Testis (tissue), 3 donors: ENCODE measurements around the gene MMP17. TPM values are rescaled to one million over a fixed set of nuclear protein-coding genes. Genes with fewer than 3 reads are reported as not detected.

ENCODE experiments used
- DNase-seq: peaks from one replicate; pipeline ENCODE4 v3.0.0-alpha.2; 2019
- H3K27ac ChIP-seq, 2 donors: fragments of 200-600 bp; sonication (generic); one replicate each; pipeline ENCODE4 v1.5.1; 2019
- H3K27me3 ChIP-seq: fragments of 200-600 bp; sonication (generic); one replicate; pipeline ENCODE4 v1.5.1; 2019
- H3K36me3 ChIP-seq: fragments of 200-600 bp; sonication (generic); one replicate; pipeline ENCODE4 v1.5.1; 2017; ENCODE audit warnings: low read depth; ENCODE audit errors: missing control alignments
- H3K4me1 ChIP-seq: fragments of 200-600 bp; sonication (generic); one replicate; pipeline ENCODE4 v1.5.1; 2019
- H3K4me3 ChIP-seq, 2 donors: fragments of 200-600 bp; sonication (generic); one replicate each; pipeline ENCODE4 v1.5.1; 2017 to 2019
- H3K9me3 ChIP-seq: fragments of 200-600 bp; sonication (generic); one replicate; pipeline ENCODE4 v1.5.1; 2017
- CTCF ChIP-seq, 3 experiments: fragments of 450-650 bp in 2 of 3; fragments of 200-600 bp in 1 of 3; sonication (generic) in 1 of 3; IDR thresholded peaks; one replicate each; pipeline ENCODE4 v1.5.1; 2016 to 2019; ENCODE audit warnings: antibody characterized with exemption in 3 of 3, mild to moderate bottlenecking in 2 of 3, moderate library complexity in 1 of 3
- POLR2A ChIP-seq: fragments of 450-650 bp; IDR thresholded peaks from one replicate; pipeline ENCODE4 v1.6.1; 2017; ENCODE audit warnings: antibody characterized with exemption, mild to moderate bottlenecking, moderate library complexity
- WGBS, 2 donors: methylation state at CpG; one replicate each; pipeline ENCODE4 v1.1.5; 2018; 5-methylcytosine and 5-hydroxymethylcytosine counted together
- intact Hi-C: fragments of 100-400 bp; cut with DNase I; formaldehyde crosslinking; loops from one replicate; pipeline ENCODE4 v1.15.1; 2023; ENCODE audit warnings: low total_unique reads
- polyA plus RNA-seq: library from polyadenylated mRNA; stranded (reverse); fragments of 350-450 nt; fragmentation: Illumina TruSeq; extraction: RNeasy Lipid Tissue Mini Kit (QIAGEN cat#74804); gene quantifications from one replicate; pipeline ENCODE4 v1.2.3, GENCODE V29; 2014; ENCODE audit warnings: low read depth, low replicate concordance; ENCODE audit not compliant: insufficient read depth
- total RNA-seq, 2 donors: library from RNA; depleted of rRNA; stranded (reverse); fragments of >200 nt; gene quantifications; one replicate each; pipeline ENCODE4 v1.2.3, GENCODE V29; 2016

Gene MMP17
- total and polyA plus RNA-seq, 3 donors from 2014 or later, result 13.2 to 23.3 (median 16.1) TPM

- no peak for DNase-seq
- Histone ChIP-seq H3K27me3 (no peaks in the 10 kb centered on the region), H3K36me3 (no peaks in the 10 kb centered on the region), H3K4me1 (peaks cover 19% of the 10 kb centered on the region), H3K27ac (no peak overlapping the region), H3K4me3 (no peak overlapping the region), H3K9me3 (no peaks in the 10 kb centered on the region)
- intact Hi-C loops, result no loop called here
- WGBS, 2 donors, result 82 to 86% methylated on average over 19 to 23 of the region's 23 CpGs
- TF ChIP-seq CTCF (IDR thresholded peaks at IDR 0.05) (no peak), POLR2A (no peak)
Measured at GRCh38 chr12:131833288-131833895, 5.2 kb downstream of the MMP17 start.

- WGBS, 2 donors, result 63 to 68% methylated on average over 7 to 23 of the region's 23 CpGs
- no peak overlapping the region for H3K4me3 ChIP-seq
- H3K4me1 ChIP-seq, result peaks cover 19% of the 10 kb centered on the region
- intact Hi-C loops, result no loop called here
- peak in 2 of 3 experiments; percentile 23 to 29 for TF ChIP-seq CTCF (IDR thresholded peaks at IDR 0.05)
- TF ChIP-seq POLR2A, result no peak
- H3K27me3 ChIP-seq, result no peaks in the 10 kb centered on the region
- no peaks in the 10 kb centered on the region for H3K36me3 ChIP-seq
- no peak for DNase-seq
- no peak overlapping the region for H3K27ac ChIP-seq
- no peaks in the 10 kb centered on the region for H3K9me3 ChIP-seq
Measured at GRCh38 chr12:131833896-131834641, 5.9 kb downstream of the MMP17 start.

GRCh38 chr12:131834798-131835615 is 6.8 kb downstream of the MMP17 start:
- no peak for DNase-seq
- Histone ChIP-seq H3K4me1 (peaks cover 11% of the 10 kb centered on the region), H3K27ac (no peak overlapping the region), H3K4me3 (no peak overlapping the region), H3K9me3 (no peaks in the 10 kb centered on the region), H3K27me3 (no peaks in the 10 kb centered on the region), H3K36me3 (no peaks in the 10 kb centered on the region)
- intact Hi-C loops, result no loop called here
- WGBS, 2 donors, result 83 to 84% methylated on average over 1 to 20 of the region's 20 CpGs
- TF ChIP-seq CTCF (IDR thresholded peaks at IDR 0.05) (no peak), POLR2A (no peak)

- TF ChIP-seq POLR2A, result no peak
- no peak for TF ChIP-seq CTCF (IDR thresholded peaks at IDR 0.05)
- no peaks in the 10 kb centered on the region for H3K36me3 ChIP-seq
- no peaks in the 10 kb centered on the region for H3K27me3 ChIP-seq
- no peak overlapping the region for H3K27ac ChIP-seq
- peaks cover 8% of the 10 kb centered on the region for H3K4me1 ChIP-seq
- H3K4me3 ChIP-seq, result no peak overlapping the region
- H3K9me3 ChIP-seq, result no peaks in the 10 kb centered on the region
- WGBS, 2 donors, result 69 to 80% methylated on average over 2 to 7 of the region's 7 CpGs
- DNase-seq, result no peak
- intact Hi-C loops, result no loop called here
Measured at GRCh38 chr12:131835616-131836171, 7.5 kb downstream of the MMP17 start.
